GM19395 (cell line): ENCODE data around the gene KCNAB3.
A peak's percentile ranks its signal among the peaks of the same experiment; 100 is the strongest.

Experiments
- ATAC-seq: cut with Tn5 transposase; IDR thresholded peaks from one replicate; pipeline ENCODE4 v1.9.1; 2021; ENCODE audit warnings: mild to moderate bottlenecking, moderate library complexity; ENCODE audit not compliant: unreplicated experiment

The KCNAB3 gene

GRCh38 chr17:7943291-7943690 lies 13.6 kb upstream of the KCNAB3 start:
- ATAC-seq, result no peak

DNA sequence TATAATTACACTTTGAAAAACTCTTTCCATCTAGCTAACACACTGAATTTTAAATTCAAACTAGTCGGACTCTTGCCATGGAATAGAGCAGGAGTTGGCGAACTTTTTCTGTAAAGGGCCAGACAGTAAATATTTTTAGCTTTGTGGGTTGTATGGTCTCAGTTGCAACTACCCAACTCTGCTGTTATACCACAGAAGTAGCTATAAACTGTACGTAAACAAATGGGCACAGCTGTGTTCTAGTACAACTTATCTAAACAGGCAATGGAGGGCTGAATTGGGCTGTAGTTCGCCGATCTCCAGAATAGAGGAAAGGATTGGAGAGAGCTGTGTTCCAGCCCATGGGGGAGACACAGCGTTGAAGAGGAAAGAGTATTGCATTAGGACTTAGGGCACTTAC lies 11.1 kb upstream of the KCNAB3 start:
- ATAC-seq, result no peak

- ATAC-seq, result no peak
These were observed 10.4 kb upstream of the KCNAB3 start for GRCh38 chr17:7940034-7940433.

- ATAC-seq, result no peak
These were observed 6.2 kb upstream of the KCNAB3 start for GRCh38 chr17:7935859-7936258.

DNA sequence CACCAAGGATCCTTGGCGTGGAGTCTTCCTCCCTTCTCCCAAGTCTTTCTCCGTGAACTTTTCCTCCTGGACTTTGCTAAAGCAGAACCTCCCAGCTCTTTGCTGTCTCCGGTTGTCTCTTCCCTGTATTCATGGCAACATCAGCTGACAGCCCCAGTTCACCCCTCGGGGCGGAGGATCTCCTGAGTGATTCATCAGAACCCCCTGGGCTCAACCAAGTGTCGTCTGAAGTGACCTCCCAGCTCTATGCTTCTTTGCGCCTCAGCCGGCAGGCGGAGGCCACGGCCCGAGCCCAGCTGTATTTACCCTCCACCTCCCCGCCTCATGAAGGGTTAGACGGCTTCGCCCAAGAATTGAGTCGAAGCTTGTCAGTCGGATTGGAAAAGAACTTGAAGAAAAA lies 3.3 kb upstream of the KCNAB3 start:
- ATAC-seq, result no peak

- ATAC-seq, result no peak
These were observed 2.8 kb upstream of the KCNAB3 start for GRCh38 chr17:7932483-7932891.

DNA sequence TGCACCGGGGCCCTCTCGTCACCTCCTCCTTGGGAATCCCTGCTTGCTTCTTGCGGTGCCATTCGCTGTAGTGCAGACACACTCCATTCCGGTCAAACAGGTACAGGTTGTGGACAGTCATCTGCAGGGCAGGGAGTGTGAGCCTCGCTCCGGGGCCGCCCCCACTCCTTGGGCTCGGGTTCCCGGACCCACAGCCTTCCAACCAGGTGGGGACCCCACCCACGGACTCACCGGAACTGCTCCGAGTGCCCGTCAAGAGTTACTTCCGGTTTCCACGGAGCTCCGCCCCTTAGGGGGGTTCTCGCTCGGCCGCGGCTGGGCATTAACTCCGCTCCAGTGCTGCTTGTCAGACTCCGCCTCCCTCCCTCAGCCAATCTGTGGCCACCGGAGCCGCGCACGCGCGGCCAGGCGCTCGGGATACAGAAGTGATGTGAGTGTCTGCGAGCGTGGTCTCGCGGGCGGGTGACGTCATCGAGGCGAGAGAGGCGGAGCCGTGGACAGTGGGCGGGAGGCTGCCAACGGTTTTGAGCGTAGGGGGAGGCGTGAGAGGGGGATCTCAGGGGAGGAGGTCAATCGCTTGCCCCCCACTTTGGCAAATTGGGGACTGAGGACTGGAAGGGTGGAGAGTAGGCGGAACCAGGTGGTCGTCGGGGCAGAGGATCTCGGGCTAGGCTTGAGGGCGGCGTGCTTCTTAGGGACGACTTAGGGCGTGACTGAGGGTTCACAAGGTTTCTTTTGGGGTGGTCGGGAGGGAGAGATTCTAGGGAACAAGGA lies 2.2 kb upstream of the KCNAB3 start, which contains the start of the genes CNTROB and TRAPPC1:
TSS of gene CNTROB (plus strand) at position 498 of the 774 bp plus-strand sequence. CDS start 874 bp downstream, outside the sequence.
TSS of gene TRAPPC1 (minus strand) at position 238 of the 774 bp plus-strand sequence. CDS start at position 121, 117 bp downstream.
- peak; percentile 88 for ATAC-seq

GRCh38 chr17:7930841-7931631 lies 1.4 kb upstream of the KCNAB3 start:
- no peak for ATAC-seq

- no peak for ATAC-seq
These were observed 2.1 kb downstream of the KCNAB3 start for GRCh38 chr17:7927596-7927995.

DNA sequence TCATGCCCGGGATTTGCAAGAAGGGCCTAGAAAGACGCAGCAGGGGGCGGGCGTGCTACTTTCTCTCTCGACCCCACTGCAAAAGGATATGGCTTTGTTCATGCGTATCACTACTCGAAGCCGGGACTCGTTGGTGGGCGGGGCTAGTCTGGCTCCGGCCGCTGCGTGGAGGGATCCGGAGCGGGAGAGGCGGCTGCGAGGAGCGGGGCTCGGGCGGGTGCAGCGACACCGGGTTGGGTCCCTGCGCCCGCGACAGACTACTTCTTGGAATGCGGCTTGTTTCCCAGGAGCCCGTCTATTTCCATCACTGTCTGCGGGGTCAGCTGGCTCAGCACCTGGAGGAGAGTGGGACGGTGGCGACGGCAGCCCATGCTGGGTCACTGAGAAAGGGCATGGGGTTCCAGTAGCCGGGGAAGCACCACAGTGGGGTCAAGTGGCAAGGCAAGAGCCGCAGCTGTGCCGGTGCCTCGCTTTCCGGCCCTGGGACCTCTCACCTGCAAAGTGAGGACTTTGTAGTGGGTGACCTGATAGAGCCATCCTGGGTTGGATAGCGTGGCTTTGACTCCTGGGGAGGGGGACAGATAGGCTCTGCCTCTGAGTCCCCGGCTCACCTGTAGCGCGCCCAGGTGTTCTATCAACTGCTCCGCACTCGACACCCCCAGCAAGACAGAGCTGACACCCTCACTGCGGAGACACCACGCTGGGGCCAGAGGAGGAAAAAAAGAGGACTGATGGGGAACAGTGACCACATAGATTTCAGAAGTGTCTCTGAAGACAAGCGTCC lies 6.6 kb downstream of the KCNAB3 start:
- no peak for ATAC-seq

DNA sequence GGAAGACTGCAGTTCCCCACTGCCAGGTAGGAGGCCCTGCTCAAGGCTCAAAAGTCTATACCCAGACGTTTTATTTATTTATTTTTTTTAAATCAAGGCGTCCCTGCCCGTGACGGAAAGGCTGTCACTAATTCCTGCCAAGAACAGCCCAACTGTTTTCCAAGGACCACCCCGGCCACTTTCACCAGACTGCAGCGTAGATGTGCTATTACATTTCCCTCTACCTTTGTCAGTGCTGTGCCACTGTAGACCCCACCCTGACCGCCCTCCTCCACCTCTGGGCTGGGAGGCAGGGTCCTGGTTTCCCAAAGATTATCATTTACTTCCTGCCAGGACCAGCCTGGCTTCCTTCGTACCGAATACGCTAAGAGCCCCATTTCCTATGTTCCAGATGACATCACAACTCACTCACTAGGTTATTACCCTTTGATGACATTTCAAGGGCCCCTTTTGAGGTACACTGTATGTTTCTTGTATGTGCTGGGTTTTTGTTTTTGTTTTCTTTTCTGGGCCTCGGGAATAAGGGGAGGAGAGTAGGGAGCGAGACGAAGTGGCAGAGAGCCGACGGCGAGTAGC lies 7.3 kb downstream of the KCNAB3 start:
- ATAC-seq, result no peak

DNA sequence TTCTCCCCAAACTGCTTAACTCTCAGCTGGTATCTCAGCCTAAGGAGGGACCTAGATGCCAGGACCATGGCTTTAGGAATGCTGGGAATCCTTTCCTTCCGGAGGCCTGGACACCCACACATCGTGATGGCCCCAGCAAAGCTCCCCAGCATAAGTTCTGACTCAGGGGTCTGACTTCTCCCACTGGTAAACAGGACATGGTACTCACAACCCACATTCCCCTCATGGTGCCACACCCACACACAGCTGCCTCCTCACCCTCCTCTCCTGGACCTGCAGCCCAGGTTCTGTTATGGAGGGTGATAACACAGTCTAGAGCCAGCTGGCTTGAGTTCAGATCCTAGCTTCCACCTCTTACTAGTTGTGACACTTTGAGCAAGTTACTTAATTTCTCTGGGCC lies 12.8 kb downstream of the KCNAB3 start:
- ATAC-seq, result no peak

DNA sequence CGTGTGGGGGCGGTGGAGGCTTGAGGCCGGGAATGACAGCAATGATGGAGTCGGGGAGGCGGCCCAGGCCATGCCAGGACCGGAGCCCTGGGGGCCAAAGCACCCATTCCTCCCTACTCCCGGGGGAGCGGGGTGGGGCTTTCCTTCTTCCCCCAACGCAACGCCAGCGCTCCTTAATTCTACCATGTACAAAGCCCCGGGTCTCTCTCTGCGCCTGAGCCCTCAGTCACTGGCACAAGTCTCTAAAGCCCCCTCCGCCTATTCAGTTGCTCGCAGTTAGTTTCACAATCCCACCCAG lies 13.3 kb downstream of the KCNAB3 start:
- ATAC-seq, result no peak

- ATAC-seq, result peak; percentile 74
These were observed 13.9 kb downstream of the KCNAB3 start, which contains the start of gene RNF227 for GRCh38 chr17:7915611-7916384. Gene RNF227, minus strand, starts transcription at chr17:7916289. Its CDS starts 94 bp downstream, at chr17:7916195.

GRCh38 chr17:7915179-7915610 lies 14.5 kb downstream of the KCNAB3 start:
- peak; percentile 7 for ATAC-seq

GRCh38 chr17:7912927-7913524 lies 16.6 kb downstream of the KCNAB3 start:
- ATAC-seq, result no peak

DNA sequence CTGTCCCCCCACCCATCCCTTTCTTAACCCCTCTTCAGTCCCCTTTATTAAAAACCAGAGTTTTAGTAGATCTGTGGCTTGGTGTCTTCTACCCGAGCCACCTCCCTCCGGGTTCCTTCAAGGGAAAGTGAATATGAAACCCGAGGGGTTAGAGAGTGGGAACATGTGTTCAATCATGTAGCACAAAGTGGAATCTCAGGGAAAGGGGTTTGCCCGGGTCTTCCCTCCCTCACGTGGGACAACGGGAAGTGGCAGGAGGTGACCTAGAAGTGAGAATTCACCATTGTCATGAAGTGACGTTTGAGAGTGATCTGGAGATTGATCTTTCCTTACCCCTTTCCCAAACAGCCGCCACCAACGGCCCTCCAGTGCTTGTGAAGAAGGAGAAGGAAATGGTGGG lies 18.5 kb downstream of the KCNAB3 start:
- no peak for ATAC-seq

- no peak for ATAC-seq
These were observed 18.9 kb downstream of the KCNAB3 start for GRCh38 chr17:7910711-7911110.

GRCh38 chr17:7910281-7910680 lies 19.4 kb downstream of the KCNAB3 start:
- no peak for ATAC-seq

DNA sequence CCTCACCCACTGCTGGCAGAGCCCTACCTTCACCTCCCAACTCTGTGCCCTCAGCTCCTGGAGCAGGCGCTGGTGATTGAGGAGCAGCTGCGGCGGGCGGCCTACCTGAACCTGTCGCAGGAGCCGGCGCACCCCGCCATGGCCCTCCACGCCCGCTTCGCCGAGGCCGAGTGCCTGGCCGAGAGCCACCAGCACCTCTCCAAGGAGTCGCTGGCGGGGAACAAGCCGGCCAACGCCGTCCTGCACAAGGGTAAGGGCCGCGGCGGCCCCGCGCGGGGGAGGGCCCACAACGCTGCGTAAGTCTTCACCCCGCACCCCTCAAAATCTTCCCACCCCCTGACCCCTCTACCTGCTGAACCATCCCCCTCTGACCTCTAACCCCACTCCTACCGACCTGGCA lies 20.6 kb downstream of the KCNAB3 start:
- no peak for ATAC-seq
